Measurements from ENCODE around the gene PPP4R3A.
"Not testable (repeated sequence)": the region's sequence is repeated elsewhere in the genome, so short reads cannot be mapped to it uniquely, and the experiment has no call there.

Gene PPP4R3A

GRCh38 chr14:91501951-91502930, 7.9 kb downstream of the PPP4R3A start:
- DNase-seq: no peak

- DNase-seq: no peak
Measured at GRCh38 chr14:91501348-91501747, 8.8 kb downstream of the PPP4R3A start.

- no peak for DNase-seq
Measured at GRCh38 chr14:91496790-91497189, 13.3 kb downstream of the PPP4R3A start.

GRCh38 chr14:91494392-91495065, 15.6 kb downstream of the PPP4R3A start:
- DNase-seq: not testable (repeated sequence)

- no peak for DNase-seq
Measured at GRCh38 chr14:91493169-91493568, 16.9 kb downstream of the PPP4R3A start.

GRCh38 chr14:91484744-91485143, 25.4 kb downstream of the PPP4R3A start:
- no peak for DNase-seq

- no peak for DNase-seq
Measured at GRCh38 chr14:91484186-91484585, 25.9 kb downstream of the PPP4R3A start.

GRCh38 chr14:91482263-91483013, 27.7 kb downstream of the PPP4R3A start:
- DNase-seq: no peak

- DNase-seq: no peak
Measured at GRCh38 chr14:91477388-91477787, 32.7 kb downstream of the PPP4R3A start.

- DNase-seq: no peak
Measured at GRCh38 chr14:91473046-91473445, 37.1 kb downstream of the PPP4R3A start.

GRCh38 chr14:91470216-91470615, 39.9 kb downstream of the PPP4R3A start:
- no peak for DNase-seq

GRCh38 chr14:91466192-91466591, 43.9 kb downstream of the PPP4R3A start:
- no peak for DNase-seq

- DNase-seq: no peak
Measured at GRCh38 chr14:91464615-91465205, 45.4 kb downstream of the PPP4R3A start.

- no peak for DNase-seq
Measured at GRCh38 chr14:91458612-91459011, 51.5 kb downstream of the PPP4R3A start.

GRCh38 chr14:91456283-91456682, 53.8 kb downstream of the PPP4R3A start:
- no peak for DNase-seq

GRCh38 chr14:91454580-91454979, 55.5 kb downstream of the PPP4R3A start:
- no peak for DNase-seq

- no peak for DNase-seq
Measured at GRCh38 chr14:91454155-91454554, 56.0 kb downstream of the PPP4R3A start.

GRCh38 chr14:91453744-91454143, 56.4 kb downstream of the PPP4R3A start:
- DNase-seq: no peak

- no peak for DNase-seq
Measured at GRCh38 chr14:91444335-91445020, 65.6 kb downstream of the PPP4R3A start.

GRCh38 chr14:91439345-91439744, 70.8 kb downstream of the PPP4R3A start:
- no peak for DNase-seq

- no peak for DNase-seq
Measured at GRCh38 chr14:91438845-91439244, 71.3 kb downstream of the PPP4R3A start.

- not testable (repeated sequence) for DNase-seq
Measured at GRCh38 chr14:91436266-91436665, 73.8 kb downstream of the PPP4R3A start.
